HT-29 (cell line): ENCODE data around the gene ZNF585A. TPM values are rescaled to one million over a fixed set of nuclear protein-coding genes. Genes with fewer than 3 reads are reported as not detected.
A peak's percentile ranks its signal among the peaks of the same experiment; 100 is the strongest.
"Not testable (repeated sequence)": the region's sequence is repeated elsewhere in the genome, so short reads cannot be mapped to it uniquely, and the experiment has no call there.

ENCODE experiments used
- DNase-seq: peaks from one replicate; pipeline ENCODE4 v3.0.0-alpha.2; 2015; ENCODE audit warnings: low spot score
- total RNA-seq: library from RNA; depleted of rRNA; stranded (reverse); fragments of >200 nt; shearing (Covaris generic); gene quantifications from 2 replicates; pipeline ENCODE4 v1.2.3, GENCODE V29; 2014; rRNA removed

The ZNF585A gene
- 0.16 and 3.7 TPM in 2 replicates for total RNA-seq

- peak; percentile 78 for DNase-seq
Observed at GRCh38 chr19:37172368-37173366, at the start of gene ZNF585A. ZNF585A (minus strand) TSS chr19:37172695; CDS start chr19:37169910, 2,785 bp downstream.

GRCh38 chr19:37221136-37221535 lies 48.6 kb upstream of the ZNF585A start:
- DNase-seq = no peak

GRCh38 chr19:37220383-37220782 lies 47.9 kb upstream of the ZNF585A start:
- no peak for DNase-seq

- DNase-seq = peak; percentile 11
Observed at GRCh38 chr19:37218592-37218935, 46.1 kb upstream of the ZNF585A start.

- DNase-seq = peak; percentile 89
Observed at GRCh38 chr19:37217775-37218591, 45.5 kb upstream of the ZNF585A start, which contains the start of gene ZNF383. ZNF383 (plus strand) TSS chr19:37218214; CDS start chr19:37230454, 12,240 bp downstream.

GRCh38 chr19:37217480-37217774 lies 44.9 kb upstream of the ZNF585A start:
- DNase-seq = peak; percentile 12

- DNase-seq = no peak
Observed at GRCh38 chr19:37197768-37198167, 25.3 kb upstream of the ZNF585A start.

GRCh38 chr19:37197115-37197514 lies 24.6 kb upstream of the ZNF585A start:
- DNase-seq = not testable (repeated sequence)

- DNase-seq = not testable (repeated sequence)
Observed at GRCh38 chr19:37195248-37195647, 22.8 kb upstream of the ZNF585A start.

- DNase-seq = not testable (repeated sequence)
Observed at GRCh38 chr19:37186071-37186470, 13.6 kb upstream of the ZNF585A start.

- no peak for DNase-seq
Observed at GRCh38 chr19:37165635-37166034, 6.9 kb downstream of the ZNF585A start.

- DNase-seq = no peak
Observed at GRCh38 chr19:37160153-37160552, 12.3 kb downstream of the ZNF585A start.

- no peak for DNase-seq
Observed at GRCh38 chr19:37148214-37148613, 24.3 kb downstream of the ZNF585A start.

GRCh38 chr19:37136111-37136510 lies 36.4 kb downstream of the ZNF585A start:
- no peak for DNase-seq

- no peak for DNase-seq
Observed at GRCh38 chr19:37128821-37129177, 43.7 kb downstream of the ZNF585A start.

- DNase-seq = no peak
Observed at GRCh38 chr19:37127999-37128820, 44.3 kb downstream of the ZNF585A start.

- not testable (repeated sequence) for DNase-seq
Observed at GRCh38 chr19:37122093-37122492, 50.4 kb downstream of the ZNF585A start.

- peak; percentile 36 for DNase-seq
Observed at GRCh38 chr19:37114001-37114400, 58.5 kb downstream of the ZNF585A start.

- peak; percentile 68 for DNase-seq
Observed at GRCh38 chr19:37111753-37112152, 60.7 kb downstream of the ZNF585A start.

- DNase-seq = not testable (repeated sequence)
Observed at GRCh38 chr19:37104135-37104534, 68.4 kb downstream of the ZNF585A start.

GRCh38 chr19:37098570-37098969 lies 73.9 kb downstream of the ZNF585A start:
- no peak for DNase-seq
